H9 (cell line): ENCODE results near the gene ESPNL. TPM values are rescaled to one million over a fixed set of nuclear protein-coding genes. Genes with fewer than 3 reads are reported as not detected.
A peak's percentile ranks its signal among the peaks of the same experiment; 100 is the strongest.

ENCODE experiments used
- DNase-seq: peaks from one replicate; pipeline ENCODE4 v3.0.0-alpha.2; 2017
- H2AFZ ChIP-seq: one replicate; pipeline ENCODE4 v1.6.1; 2013; ENCODE audit warnings: mild to moderate bottlenecking, low read length, control low read depth, moderate library complexity
- H2AK5ac ChIP-seq: 2 replicates; pipeline ENCODE4 v1.6.1; 2013; ENCODE audit warnings: low read length, control low read depth, mixed read lengths; ENCODE audit not compliant: insufficient read length
- H2BK120ac ChIP-seq: one replicate; pipeline ENCODE4 v1.6.1; 2013; ENCODE audit warnings: low read depth, mild to moderate bottlenecking, low read length, control low read depth, inconsistent platforms; ENCODE audit not compliant: poor library complexity, severe bottlenecking
- H2BK12ac ChIP-seq: 2 replicates; pipeline ENCODE4 v1.6.1; 2013; ENCODE audit warnings: low read length, control low read depth, mixed read lengths, low read depth; ENCODE audit not compliant: insufficient read length
- H2BK15ac ChIP-seq: 2 replicates; pipeline ENCODE4 v1.6.1; 2013; ENCODE audit warnings: low read depth, low read length, control low read depth
- H2BK20ac ChIP-seq: one replicate; pipeline ENCODE4 v1.6.1; 2013; ENCODE audit warnings: low read depth, mild to moderate bottlenecking, low read length, control low read depth, inconsistent platforms; ENCODE audit not compliant: poor library complexity, severe bottlenecking
- H2BK5ac ChIP-seq: 2 replicates; pipeline ENCODE4 v1.6.1; 2013; ENCODE audit warnings: low read length, control low read depth, mixed read lengths; ENCODE audit not compliant: insufficient read length
- H3K14ac ChIP-seq: 2 replicates; pipeline ENCODE4 v1.6.1; 2013; ENCODE audit warnings: low read length, control low read depth; ENCODE audit not compliant: insufficient read depth
- H3K18ac ChIP-seq: 2 replicates; pipeline ENCODE4 v1.6.1; 2013; ENCODE audit warnings: low read depth, mild to moderate bottlenecking, mixed read lengths, low read length, control low read depth; ENCODE audit not compliant: insufficient read length
- H3K23ac ChIP-seq: 2 replicates; pipeline ENCODE4 v1.6.1; 2013; ENCODE audit warnings: low read length, control low read depth, mixed read lengths, low read depth; ENCODE audit not compliant: insufficient read length
- H3K23me2 ChIP-seq: 2 replicates; pipeline ENCODE4 v1.6.1; 2013; ENCODE audit warnings: low read depth, mild to moderate bottlenecking, mixed read lengths, low read length, control low read depth; ENCODE audit not compliant: insufficient read length, poor library complexity, severe bottlenecking
- H3K27ac ChIP-seq: 2 replicates; pipeline ENCODE4 v1.5.1; 2013; ENCODE audit warnings: low read length, control low read depth, mixed read lengths, low read depth; ENCODE audit not compliant: insufficient read length
- H3K27me3 ChIP-seq: 2 replicates; pipeline ENCODE4 v1.6.1; 2013; ENCODE audit warnings: low read length, control low read depth, inconsistent platforms; ENCODE audit not compliant: insufficient read depth
- H3K4ac ChIP-seq: 2 replicates; pipeline ENCODE4 v1.6.1; 2013; ENCODE audit warnings: low read depth, mild to moderate bottlenecking, control low read depth, inconsistent platforms, low read length, moderate library complexity
- H3K4me1 ChIP-seq: 2 replicates; pipeline ENCODE4 v1.6.1; 2013; ENCODE audit warnings: low read length, control low read depth, inconsistent platforms; ENCODE audit not compliant: insufficient read depth
- H3K4me2 ChIP-seq: 2 replicates; pipeline ENCODE4 v1.6.1; 2013; ENCODE audit warnings: low read length, control low read depth, mixed read lengths; ENCODE audit not compliant: insufficient read length, insufficient read depth
- H3K56ac ChIP-seq: 2 replicates; pipeline ENCODE4 v1.6.1; 2013; ENCODE audit warnings: low read depth, mild to moderate bottlenecking, mixed read lengths, low read length, control low read depth; ENCODE audit not compliant: insufficient read length
- H3K79me1 ChIP-seq: 2 replicates; pipeline ENCODE4 v1.6.1; 2013; ENCODE audit warnings: low read depth, mild to moderate bottlenecking, moderate library complexity, low read length, control low read depth, inconsistent platforms; ENCODE audit not compliant: insufficient read depth, poor library complexity, severe bottlenecking
- H3K79me2 ChIP-seq: 2 replicates; pipeline ENCODE4 v1.6.1; 2013; ENCODE audit warnings: low read length, control low read depth, inconsistent platforms; ENCODE audit not compliant: insufficient read depth
- H3K9ac ChIP-seq: 2 replicates; pipeline ENCODE4 v1.6.1; 2013; ENCODE audit warnings: low read length, control low read depth, mixed read lengths; ENCODE audit not compliant: insufficient read length; ENCODE audit errors: extremely low read depth
- H3K9me3 ChIP-seq: one replicate; pipeline ENCODE4 v1.6.1; 2013; ENCODE audit warnings: low read depth, low read length, inconsistent platforms; ENCODE audit not compliant: control insufficient read depth
- H3T11ph ChIP-seq: one replicate; pipeline ENCODE4 v1.6.1; 2013; ENCODE audit warnings: mild to moderate bottlenecking, low read length, control low read depth, inconsistent platforms
- H4K20me1 ChIP-seq: one replicate; pipeline ENCODE4 v1.6.1; 2013; ENCODE audit not compliant: control insufficient read depth, insufficient read length, insufficient read depth
- H4K5ac ChIP-seq: 2 replicates; pipeline ENCODE4 v1.6.1; 2013; ENCODE audit warnings: low read depth, mild to moderate bottlenecking, mixed read lengths, low read length, control low read depth; ENCODE audit not compliant: insufficient read length
- H4K8ac ChIP-seq: replicated peaks from 2 replicates; pipeline ENCODE4 v1.6.1; 2013; ENCODE audit warnings: low read length, control low read depth, mixed read lengths, low read depth; ENCODE audit not compliant: insufficient read length
- H4K91ac ChIP-seq: 2 replicates; pipeline ENCODE4 v1.6.1; 2013; ENCODE audit warnings: low read depth, mild to moderate bottlenecking, moderate library complexity, mixed read lengths, low read length, control low read depth; ENCODE audit not compliant: insufficient read length
- H3K27ac Mint-ChIP-seq, 3 experiments: 2 replicates in 2 of 3; 3 replicates in 1 of 3; pipeline ENCODE4 v1.8.0; 2020 to 2021; ENCODE audit warnings: mixed read lengths in 3 of 3, mild to moderate bottlenecking in 1 of 3, moderate library complexity in 1 of 3
- H3K27me3 Mint-ChIP-seq: 2 replicates; pipeline ENCODE4 v1.8.0; 2021; ENCODE audit warnings: low read depth, mild to moderate bottlenecking, moderate library complexity, mixed read lengths
- H3K36me3 Mint-ChIP-seq, 3 experiments: 2 replicates in 2 of 3; 3 replicates in 1 of 3; pipeline ENCODE4 v1.8.0; 2020 to 2021; ENCODE audit warnings: low read depth in 3 of 3, mixed read lengths in 3 of 3; ENCODE audit not compliant: insufficient read depth in 1 of 3
- H3K4me1 Mint-ChIP-seq, 2 experiments: 2 replicates each; pipeline ENCODE4 v1.8.0; 2020; ENCODE audit warnings: mixed read lengths in 2 of 2
- H3K4me3 Mint-ChIP-seq, 2 experiments: 2 replicates in 1 of 2; 3 replicates in 1 of 2; pipeline ENCODE4 v1.8.0; 2020 to 2021; ENCODE audit warnings: mild to moderate bottlenecking in 2 of 2, mixed read lengths in 2 of 2, moderate library complexity in 1 of 2
- H3K9me3 Mint-ChIP-seq, 2 experiments: 2 replicates in 1 of 2; 3 replicates in 1 of 2; pipeline ENCODE4 v1.8.0; 2020; ENCODE audit warnings: mild to moderate bottlenecking in 2 of 2, mixed read lengths in 2 of 2, moderate library complexity in 1 of 2
- CTCF ChIP-seq: fragments of 200-600 bp; sonication (generic); conservative IDR thresholded peaks from 3 replicates; pipeline ENCODE4 v1.8.0; 2021; ENCODE audit warnings: antibody characterized with exemption, mild to moderate bottlenecking
- WGBS: extraction: QIAGEN DNeasy Blood & Tissue Kit; methylation state at CpG from one replicate; pipeline ENCODE4 v1.1.7; 2013; ENCODE audit warnings: missing lambda C conversion rate, low lambda C conversion rate, mixed read lengths; ENCODE audit not compliant: insufficient read length; ENCODE audit errors: extremely low coverage; 5-methylcytosine and 5-hydroxymethylcytosine counted together
- total RNA-seq: library from RNA; stranded (reverse); gene quantifications from 2 replicates; pipeline ENCODE4 v1.2.1, GENCODE V29; 2021

The ESPNL gene
- total RNA-seq, 1 experiment from 2014 or later = 0.17 TPM

DNA sequence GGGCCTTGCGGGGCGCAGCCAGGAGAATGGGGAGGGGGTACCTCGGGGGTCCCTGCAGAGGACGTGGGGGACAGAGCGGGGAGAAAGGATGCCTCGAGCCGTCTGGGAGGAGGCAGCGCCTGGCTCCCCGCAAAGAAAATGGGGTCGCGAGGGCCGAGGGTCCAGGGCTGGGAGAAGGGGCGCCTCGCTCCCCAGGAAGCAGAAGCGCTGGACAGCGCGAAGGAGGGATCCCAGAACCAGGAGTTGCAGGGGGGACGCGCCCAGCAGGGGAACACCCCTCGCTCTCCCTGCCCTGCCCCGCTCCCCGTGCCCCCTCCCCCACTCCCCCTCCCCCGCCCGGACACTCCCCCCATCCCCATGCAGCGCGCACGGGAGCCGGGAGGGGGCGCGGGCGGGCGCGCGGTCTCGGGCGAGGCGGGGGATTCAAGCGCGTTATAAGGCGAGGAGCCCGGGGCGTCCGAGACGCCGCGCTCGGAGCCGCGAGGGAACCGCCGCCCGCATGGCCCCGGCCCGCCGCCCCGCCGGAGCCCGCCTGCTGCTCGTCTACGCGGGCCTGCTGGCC, 58.5 kb downstream of the ESPNL start, which contains the start of gene ERFE:
ERFE (plus strand) TSS at position 462 of the 562 bp plus-strand sequence; CDS start at position 500, 38 bp downstream.
- Histone ChIP-seq H3K27ac (no peak within 1 kb of the TSS), H3T11ph (no peak within 1 kb of the TSS), H4K91ac (no peak within 1 kb of the TSS), H2BK5ac (no peak within 1 kb of the TSS), H3K23me2 (peaks cover 10% of the 10 kb centered on the region), H3K9me3 (no peaks in the 10 kb centered on the region), H4K8ac (no peak within 1 kb of the TSS), H3K79me1 (no peaks in the 10 kb centered on the region), H3K4ac (no peak within 1 kb of the TSS), H2BK120ac (no peak within 1 kb of the TSS), H3K27me3 (peaks cover 13% of the 10 kb centered on the region; the same call in 1 of the 2 replicates), H2BK12ac (no peak within 1 kb of the TSS), H4K5ac (no peak within 1 kb of the TSS), H3K9ac (no peak within 1 kb of the TSS), H3K79me2 (no peaks in the 10 kb centered on the region), H2AFZ (no peak within 1 kb of the TSS), H3K4me2 (peak within 1 kb of the TSS; percentile 49), H3K14ac (no peak within 1 kb of the TSS), H3K23ac (no peak within 1 kb of the TSS), H2BK15ac (no peak within 1 kb of the TSS), H3K18ac (no peak within 1 kb of the TSS), H3K4me1 (no peaks in the 10 kb centered on the region), H3K56ac (no peak within 1 kb of the TSS), H4K20me1 (no peaks in the 10 kb centered on the region), H2BK20ac (no peak within 1 kb of the TSS), H2AK5ac (no peak within 1 kb of the TSS)
- peaks cover 46% of the 10 kb centered on the region for H3K27me3 Mint-ChIP-seq
- H3K36me3 Mint-ChIP-seq = no peaks in the 10 kb centered on the region; a peak in 2 of 7 replicates
- peak within 1 kb of the TSS; percentile 60 to 79 for H3K4me3 Mint-ChIP-seq
- H3K4me1 Mint-ChIP-seq = peaks cover 13 to 18% of the 10 kb centered on the region in 2 experiments
- TF ChIP-seq CTCF = peak; percentile 68
- H3K9me3 Mint-ChIP-seq = no peaks in the 10 kb centered on the region
- peak; percentile 59 for DNase-seq
- no CpG with 5 or more reads among the region's 61 CpGs for whole genome bisulfite sequencing
- H3K27ac Mint-ChIP-seq = no peak within 1 kb of the TSS
